ENCODE data around the gene GFI1.

Gene GFI1

GRCh38 chr1:92480200-92480812, 6.4 kb downstream of the GFI1 start:
- Histone ChIP-seq H3K36me3 (ENCODE audit: insufficient read depth, low read length) (no peaks in the 10 kb centered on the region), H3K27me3 (ENCODE audit: insufficient read depth, low read length) (peaks cover 100% of the 10 kb centered on the region), H3K27ac (ENCODE audit: low read depth, low read length) (no peak overlapping the region), H3K4me3 (ENCODE audit: low read length) (peak overlapping the region; percentile 45), H3K9ac (ENCODE audit: low read depth, low read length) (peak overlapping the region; percentile 9; the same call in 1 of the 2 replicates), H3K4me1 (ENCODE audit: insufficient read depth, low read length) (peaks cover 31% of the 10 kb centered on the region), H3K9me3 (ENCODE audit: insufficient read depth, low read depth, low read length) (no peaks in the 10 kb centered on the region)
- WGBS: 3% methylated on average over 59 of the region's 59 CpGs

GRCh38 chr1:92479587-92479986, 7.1 kb downstream of the GFI1 start:
- Histone ChIP-seq H3K4me1 (ENCODE audit: insufficient read depth, low read length) (peaks cover 26% of the 10 kb centered on the region), H3K36me3 (ENCODE audit: insufficient read depth, low read length) (no peaks in the 10 kb centered on the region), H3K27ac (ENCODE audit: low read depth, low read length) (no peak overlapping the region), H3K4me3 (ENCODE audit: low read length) (no peak overlapping the region; the same call in 1 of the 2 replicates), H3K9me3 (ENCODE audit: insufficient read depth, low read depth, low read length) (no peaks in the 10 kb centered on the region), H3K9ac (ENCODE audit: low read depth, low read length) (no peak overlapping the region), H3K27me3 (ENCODE audit: insufficient read depth, low read length) (peaks cover 100% of the 10 kb centered on the region)
- 76% methylated on average over 9 of the region's 9 CpGs for WGBS

GRCh38 chr1:92478393-92478792, 8.3 kb downstream of the GFI1 start:
- Histone ChIP-seq H3K9me3 (ENCODE audit: insufficient read depth, low read depth, low read length) (no peaks in the 10 kb centered on the region), H3K27ac (ENCODE audit: low read depth, low read length) (no peak overlapping the region), H3K27me3 (ENCODE audit: insufficient read depth, low read length) (peaks cover 94% of the 10 kb centered on the region), H3K9ac (ENCODE audit: low read depth, low read length) (no peak overlapping the region), H3K4me1 (ENCODE audit: insufficient read depth, low read length) (peaks cover 25% of the 10 kb centered on the region), H3K36me3 (ENCODE audit: insufficient read depth, low read length) (no peaks in the 10 kb centered on the region), H3K4me3 (ENCODE audit: low read length) (no peak overlapping the region)
- WGBS: 82% methylated on average over 2 of the region's 3 CpGs

- no peaks in the 10 kb centered on the region for H3K36me3 ChIP-seq (ENCODE audit: insufficient read depth, low read length)
- H3K27ac ChIP-seq (ENCODE audit: low read depth, low read length): no peak overlapping the region
- no peaks in the 10 kb centered on the region for H3K9me3 ChIP-seq (ENCODE audit: insufficient read depth, low read depth, low read length)
- peaks cover 72% of the 10 kb centered on the region for H3K27me3 ChIP-seq (ENCODE audit: insufficient read depth, low read length)
- H3K9ac ChIP-seq (ENCODE audit: low read depth, low read length): no peak overlapping the region
- WGBS: 70% methylated on average over 12 of the region's 12 CpGs
- no peak overlapping the region for H3K4me3 ChIP-seq (ENCODE audit: low read length)
- H3K4me1 ChIP-seq (ENCODE audit: insufficient read depth, low read length): peaks cover 19% of the 10 kb centered on the region
Observed at GRCh38 chr1:92476071-92476631, 10.6 kb downstream of the GFI1 start.

- peaks cover 61% of the 10 kb centered on the region for H3K27me3 ChIP-seq (ENCODE audit: insufficient read depth, low read length)
- no peaks in the 10 kb centered on the region for H3K9me3 ChIP-seq (ENCODE audit: insufficient read depth, low read depth, low read length)
- no peaks in the 10 kb centered on the region for H3K36me3 ChIP-seq (ENCODE audit: insufficient read depth, low read length)
- H3K4me1 ChIP-seq (ENCODE audit: insufficient read depth, low read length): peaks cover 16% of the 10 kb centered on the region
- no peak overlapping the region for H3K27ac ChIP-seq (ENCODE audit: low read depth, low read length)
- H3K4me3 ChIP-seq (ENCODE audit: low read length): no peak overlapping the region
- 94% methylated on average over 2 of the region's 3 CpGs for WGBS
- H3K9ac ChIP-seq (ENCODE audit: low read depth, low read length): no peak overlapping the region
Observed at GRCh38 chr1:92475029-92475428, 11.7 kb downstream of the GFI1 start.

- 79% methylated on average over 5 of the region's 5 CpGs for WGBS
Observed at GRCh38 chr1:92473781-92474495, 12.8 kb downstream of the GFI1 start.

GRCh38 chr1:92470216-92470615, 16.5 kb downstream of the GFI1 start:
- WGBS: 100% methylated on average over 1 of the region's 1 CpG
- no peaks in the 10 kb centered on the region for H3K36me3 ChIP-seq (ENCODE audit: insufficient read depth, low read length)
- H3K9ac ChIP-seq (ENCODE audit: low read depth, low read length): no peak overlapping the region
- peaks cover 13% of the 10 kb centered on the region for H3K27me3 ChIP-seq (ENCODE audit: insufficient read depth, low read length)
- no peaks in the 10 kb centered on the region for H3K9me3 ChIP-seq (ENCODE audit: insufficient read depth, low read depth, low read length)
- H3K4me3 ChIP-seq (ENCODE audit: low read length): no peak overlapping the region
- H3K27ac ChIP-seq (ENCODE audit: low read depth, low read length): no peak overlapping the region
- H3K4me1 ChIP-seq (ENCODE audit: insufficient read depth, low read length): peaks cover 7% of the 10 kb centered on the region; the same call in 1 of the 2 replicates

More at GRCh38 chr1:92473781-92474495, 12.8 kb downstream of the GFI1 start:
- Histone ChIP-seq H3K27ac (ENCODE audit: low read depth, low read length) (no peak overlapping the region), H3K9ac (ENCODE audit: low read depth, low read length) (no peak overlapping the region), H3K4me3 (ENCODE audit: low read length) (no peak overlapping the region), H3K4me1 (ENCODE audit: insufficient read depth, low read length) (peaks cover 16% of the 10 kb centered on the region), H3K27me3 (ENCODE audit: insufficient read depth, low read length) (peaks cover 50% of the 10 kb centered on the region), H3K9me3 (ENCODE audit: insufficient read depth, low read depth, low read length) (no peaks in the 10 kb centered on the region), H3K36me3 (ENCODE audit: insufficient read depth, low read length) (no peaks in the 10 kb centered on the region)

GRCh38 chr1:92466683-92467352, 19.9 kb downstream of the GFI1 start:
- H3K27ac ChIP-seq (ENCODE audit: low read depth, low read length): no peak overlapping the region
- 93% methylated on average over 1 of the region's 1 CpG for WGBS

GRCh38 chr1:92465256-92465647, 21.5 kb downstream of the GFI1 start:
- no peaks in the 10 kb centered on the region for H3K36me3 ChIP-seq (ENCODE audit: insufficient read depth, low read length)
- H3K27ac ChIP-seq (ENCODE audit: low read depth, low read length): no peak overlapping the region
- H3K4me1 ChIP-seq (ENCODE audit: insufficient read depth, low read length): no peaks in the 10 kb centered on the region
- H3K4me3 ChIP-seq (ENCODE audit: low read length): no peak overlapping the region
- 90% methylated on average over 1 of the region's 1 CpG for WGBS
- H3K9ac ChIP-seq (ENCODE audit: low read depth, low read length): no peak overlapping the region
- no peaks in the 10 kb centered on the region for H3K9me3 ChIP-seq (ENCODE audit: insufficient read depth, low read depth, low read length)
- no peaks in the 10 kb centered on the region for H3K27me3 ChIP-seq (ENCODE audit: insufficient read depth, low read length)

More at GRCh38 chr1:92466683-92467352, 19.9 kb downstream of the GFI1 start:
- no peaks in the 10 kb centered on the region for H3K4me1 ChIP-seq (ENCODE audit: insufficient read depth, low read length)
- H3K9ac ChIP-seq (ENCODE audit: low read depth, low read length): no peak overlapping the region
- H3K4me3 ChIP-seq (ENCODE audit: low read length): no peak overlapping the region
- no peaks in the 10 kb centered on the region for H3K36me3 ChIP-seq (ENCODE audit: insufficient read depth, low read length)
- no peaks in the 10 kb centered on the region for H3K27me3 ChIP-seq (ENCODE audit: insufficient read depth, low read length)
- H3K9me3 ChIP-seq (ENCODE audit: insufficient read depth, low read depth, low read length): no peaks in the 10 kb centered on the region

GRCh38 chr1:92464588-92465255, 22.0 kb downstream of the GFI1 start:
- 94% methylated on average over 4 of the region's 4 CpGs for WGBS
- no peaks in the 10 kb centered on the region for H3K4me1 ChIP-seq (ENCODE audit: insufficient read depth, low read length)
- H3K4me3 ChIP-seq (ENCODE audit: low read length): no peak overlapping the region

More at GRCh38 chr1:92464588-92465255, 22.0 kb downstream of the GFI1 start:
- Histone ChIP-seq H3K27me3 (ENCODE audit: insufficient read depth, low read length) (no peaks in the 10 kb centered on the region), H3K27ac (ENCODE audit: low read depth, low read length) (no peak overlapping the region), H3K36me3 (ENCODE audit: insufficient read depth, low read length) (no peaks in the 10 kb centered on the region), H3K9ac (ENCODE audit: low read depth, low read length) (no peak overlapping the region), H3K9me3 (ENCODE audit: insufficient read depth, low read depth, low read length) (no peaks in the 10 kb centered on the region)

Measured in HUES64 (cell line).